ENCODE results near the gene PCBP2.

The PCBP2 gene

GRCh38 chr12:53431187-53431586 lies 20.7 kb upstream of the PCBP2 start:
- TF ChIP-seq TAF1 (IDR thresholded peaks at IDR 0.05; ENCODE audit: borderline replicate concordance, insufficient read depth, low read length), result no peak
- no peak for TF ChIP-seq REST (IDR thresholded peaks at IDR 0.05; ENCODE audit: insufficient read depth in 1 of 2, low read depth in 2 of 2, low read length in 2 of 2)
- no peak for TF ChIP-seq FOXP2 (optimal IDR thresholded peaks at IDR 0.05; ENCODE audit: borderline replicate concordance, extremely low read depth, extremely low read length, insufficient read depth)
- no peak for TF ChIP-seq POLR2AphosphoS5 (IDR thresholded peaks at IDR 0.05; ENCODE audit: low read depth, low read length)
- TF ChIP-seq SIN3A (IDR thresholded peaks at IDR 0.05; ENCODE audit: borderline replicate concordance, insufficient read depth, low read length), result no peak

GRCh38 chr12:53441040-53441833 lies 10.7 kb upstream of the PCBP2 start, which contains the start of gene PRR13:
PRR13 (plus strand) TSS chr12:53441734; CDS start chr12:53442715, 981 bp downstream.
- TF ChIP-seq REST (IDR thresholded peaks at IDR 0.05; ENCODE audit: insufficient read depth in 1 of 2, low read depth in 2 of 2, low read length in 2 of 2), result no peak
- TF ChIP-seq SIN3A (IDR thresholded peaks at IDR 0.05; ENCODE audit: borderline replicate concordance, insufficient read depth, low read length), result peak; percentile 73; the same call in 1 of the 2 replicates
- TF ChIP-seq POLR2AphosphoS5 (IDR thresholded peaks at IDR 0.05; ENCODE audit: low read depth, low read length), result peak; percentile 96
- TF ChIP-seq TAF1 (IDR thresholded peaks at IDR 0.05; ENCODE audit: borderline replicate concordance, insufficient read depth, low read length), result peak; percentile 93; the same call in 1 of the 2 replicates
- no peak for TF ChIP-seq FOXP2 (optimal IDR thresholded peaks at IDR 0.05; ENCODE audit: borderline replicate concordance, extremely low read depth, extremely low read length, insufficient read depth)

- no peak for TF ChIP-seq TAF1 (IDR thresholded peaks at IDR 0.05; ENCODE audit: borderline replicate concordance, insufficient read depth, low read length)
- TF ChIP-seq REST (IDR thresholded peaks at IDR 0.05; ENCODE audit: insufficient read depth in 1 of 2, low read depth in 2 of 2, low read length in 2 of 2), result no peak
- no peak for TF ChIP-seq SIN3A (IDR thresholded peaks at IDR 0.05; ENCODE audit: borderline replicate concordance, insufficient read depth, low read length)
- TF ChIP-seq POLR2AphosphoS5 (IDR thresholded peaks at IDR 0.05; ENCODE audit: low read depth, low read length), result no peak
- no peak for TF ChIP-seq FOXP2 (optimal IDR thresholded peaks at IDR 0.05; ENCODE audit: borderline replicate concordance, extremely low read depth, extremely low read length, insufficient read depth)
Measured at GRCh38 chr12:53443955-53444354, 7.9 kb upstream of the PCBP2 start.

- TF ChIP-seq FOXP2 (optimal IDR thresholded peaks at IDR 0.05; ENCODE audit: borderline replicate concordance, extremely low read depth, extremely low read length, insufficient read depth), result no peak
- no peak for TF ChIP-seq SIN3A (IDR thresholded peaks at IDR 0.05; ENCODE audit: borderline replicate concordance, insufficient read depth, low read length)
- no peak for TF ChIP-seq REST (IDR thresholded peaks at IDR 0.05; ENCODE audit: insufficient read depth in 1 of 2, low read depth in 2 of 2, low read length in 2 of 2)
- no peak for TF ChIP-seq POLR2AphosphoS5 (IDR thresholded peaks at IDR 0.05; ENCODE audit: low read depth, low read length)
- TF ChIP-seq TAF1 (IDR thresholded peaks at IDR 0.05; ENCODE audit: borderline replicate concordance, insufficient read depth, low read length), result no peak
Measured at GRCh38 chr12:53450936-53451335, 966 bp upstream of the PCBP2 start.
